Measurements from ENCODE around the gene RIN2. TPM values are rescaled to one million over a fixed set of nuclear protein-coding genes. Genes with fewer than 3 reads are reported as not detected.
"Not testable (repeated sequence)": the region's sequence is repeated elsewhere in the genome, so short reads cannot be mapped to it uniquely, and the experiment has no call there.

The RIN2 gene
- total RNA-seq, 2 experiments from 2014 or later, result not detected

GRCh38 chr20:19745106-19745505, 13.0 kb upstream of the RIN2 start:
- ChIA-PET CTCF (no interaction called here), POLR2A (no interaction called here)
- H3K36me3 Mint-ChIP-seq (ENCODE audit: low read depth), result no peaks in the 10 kb centered on the region

GRCh38 chr20:19745584-19745983, 12.5 kb upstream of the RIN2 start:
- POLR2A ChIA-PET, result no interaction called here
- H3K4me1 Mint-ChIP-seq, result no peaks in the 10 kb centered on the region
- H3K27ac Mint-ChIP-seq, result no peak overlapping the region
- peaks cover 15% of the 10 kb centered on the region for H3K27me3 Mint-ChIP-seq
- DNase-seq, result no peak
- no peaks in the 10 kb centered on the region for H3K36me3 Mint-ChIP-seq (ENCODE audit: low read depth)
- H3K9me3 Mint-ChIP-seq, result no peaks in the 10 kb centered on the region
- H3K4me3 Mint-ChIP-seq, result no peak overlapping the region
- CTCF ChIA-PET, result no interaction called here

More at GRCh38 chr20:19745106-19745505, 13.0 kb upstream of the RIN2 start:
- H3K4me1 Mint-ChIP-seq, result no peaks in the 10 kb centered on the region
- H3K27ac Mint-ChIP-seq, result no peak overlapping the region
- peaks cover 14% of the 10 kb centered on the region for H3K27me3 Mint-ChIP-seq
- H3K4me3 Mint-ChIP-seq, result no peak overlapping the region
- no peak for DNase-seq
- H3K9me3 Mint-ChIP-seq, result no peaks in the 10 kb centered on the region

- H3K4me1 Mint-ChIP-seq, result no peaks in the 10 kb centered on the region
Observed at GRCh38 chr20:19746396-19746795, 11.7 kb upstream of the RIN2 start.

GRCh38 chr20:19747903-19748302, 10.2 kb upstream of the RIN2 start:
- no peak overlapping the region for H3K4me3 Mint-ChIP-seq
- ChIA-PET POLR2A (no interaction called here), CTCF (interaction anchor here (1.1 kb wide), 1 partner anchor 55 kb away, joined by 3 read pairs; no protein-coding TSS in a partner anchor)
- DNase-seq, result no peak
- peaks cover 5% of the 10 kb centered on the region for H3K27me3 Mint-ChIP-seq
- no peaks in the 10 kb centered on the region for H3K9me3 Mint-ChIP-seq
- H3K27ac Mint-ChIP-seq, result no peak overlapping the region
- no peaks in the 10 kb centered on the region for H3K36me3 Mint-ChIP-seq (ENCODE audit: low read depth)
- no peaks in the 10 kb centered on the region for H3K4me1 Mint-ChIP-seq

More at GRCh38 chr20:19746396-19746795, 11.7 kb upstream of the RIN2 start:
- Mint-ChIP-seq H3K36me3 (ENCODE audit: low read depth) (no peaks in the 10 kb centered on the region), H3K27ac (no peak overlapping the region), H3K4me3 (no peak overlapping the region), H3K27me3 (peaks cover 9% of the 10 kb centered on the region), H3K9me3 (no peaks in the 10 kb centered on the region)
- ChIA-PET POLR2A (no interaction called here), CTCF (no interaction called here)
- no peak for DNase-seq

- Mint-ChIP-seq H3K36me3 (ENCODE audit: low read depth) (no peaks in the 10 kb centered on the region), H3K27me3 (peaks cover 5% of the 10 kb centered on the region), H3K9me3 (no peaks in the 10 kb centered on the region), H3K4me3 (no peak overlapping the region), H3K4me1 (no peaks in the 10 kb centered on the region), H3K27ac (no peak overlapping the region)
- POLR2A ChIA-PET, result no interaction called here
- DNase-seq, result no peak
- CTCF ChIA-PET, result no interaction called here
Observed at GRCh38 chr20:19748681-19749080, 9.4 kb upstream of the RIN2 start.

- POLR2A ChIA-PET, result no interaction called here
- H3K9me3 Mint-ChIP-seq, result no peaks in the 10 kb centered on the region
- peaks cover 3% of the 10 kb centered on the region for H3K27me3 Mint-ChIP-seq
- H3K4me1 Mint-ChIP-seq, result no peaks in the 10 kb centered on the region
- H3K27ac Mint-ChIP-seq, result no peak overlapping the region
- CTCF ChIA-PET, result no interaction called here
- H3K4me3 Mint-ChIP-seq, result no peak overlapping the region
- H3K36me3 Mint-ChIP-seq (ENCODE audit: low read depth), result no peaks in the 10 kb centered on the region
- DNase-seq, result no peak
Observed at GRCh38 chr20:19749618-19750071, 8.4 kb upstream of the RIN2 start.

DNA sequence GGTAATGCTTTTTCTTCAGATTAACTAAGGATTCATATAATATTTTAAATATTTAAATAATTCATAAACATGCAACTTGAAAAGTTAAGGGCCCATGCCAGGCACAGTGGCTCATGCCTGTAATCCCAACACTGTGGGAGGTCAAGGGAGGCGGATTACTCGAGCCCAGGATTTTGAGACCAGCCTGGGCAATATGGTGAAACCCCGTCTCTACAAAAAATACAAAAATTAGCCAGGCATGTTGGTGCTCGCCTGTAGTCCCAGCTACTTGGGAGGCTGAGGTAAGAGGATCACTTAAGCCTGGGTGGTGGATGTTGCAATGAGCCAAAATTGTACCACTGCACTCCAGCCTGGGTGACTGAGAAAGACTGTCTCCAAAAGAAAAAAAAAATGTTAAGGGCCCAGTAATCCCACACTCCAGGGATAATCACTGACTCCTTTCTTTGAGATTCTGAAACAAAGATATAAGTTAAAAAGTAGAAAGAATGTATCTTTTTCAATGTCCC, 7.9 kb upstream of the RIN2 start:
- ChIA-PET CTCF (no interaction called here), POLR2A (no interaction called here)
- Mint-ChIP-seq H3K9me3 (no peaks in the 10 kb centered on the region), H3K27ac (no peak overlapping the region), H3K4me3 (no peak overlapping the region), H3K27me3 (peaks cover 3% of the 10 kb centered on the region), H3K4me1 (no peaks in the 10 kb centered on the region), H3K36me3 (ENCODE audit: low read depth) (no peaks in the 10 kb centered on the region)
- DNase-seq, result no peak

- ChIA-PET CTCF (no interaction called here), POLR2A (no interaction called here)
- Mint-ChIP-seq H3K36me3 (ENCODE audit: low read depth) (no peaks in the 10 kb centered on the region), H3K9me3 (no peaks in the 10 kb centered on the region), H3K27ac (no peak overlapping the region), H3K4me3 (no peak overlapping the region), H3K27me3 (peaks cover 4% of the 10 kb centered on the region), H3K4me1 (no peaks in the 10 kb centered on the region)
- no peak for DNase-seq
Observed at GRCh38 chr20:19750907-19751636, 7.0 kb upstream of the RIN2 start.

- H3K4me3 Mint-ChIP-seq; POLR2A ChIA-PET; H3K4me1 Mint-ChIP-seq; H3K36me3 Mint-ChIP-seq (ENCODE audit: low read depth); H3K9me3 Mint-ChIP-seq; DNase-seq; CTCF ChIA-PET; H3K27ac Mint-ChIP-seq: not testable (repeated sequence)
- peaks cover 26% of the 10 kb centered on the region for H3K27me3 Mint-ChIP-seq
Observed at GRCh38 chr20:19754201-19754600, 3.9 kb upstream of the RIN2 start.

- H3K4me1 Mint-ChIP-seq, result no peaks in the 10 kb centered on the region
- H3K9me3 Mint-ChIP-seq, result no peaks in the 10 kb centered on the region
Observed at GRCh38 chr20:19756761-19757486, 1.1 kb upstream of the RIN2 start.

DNA sequence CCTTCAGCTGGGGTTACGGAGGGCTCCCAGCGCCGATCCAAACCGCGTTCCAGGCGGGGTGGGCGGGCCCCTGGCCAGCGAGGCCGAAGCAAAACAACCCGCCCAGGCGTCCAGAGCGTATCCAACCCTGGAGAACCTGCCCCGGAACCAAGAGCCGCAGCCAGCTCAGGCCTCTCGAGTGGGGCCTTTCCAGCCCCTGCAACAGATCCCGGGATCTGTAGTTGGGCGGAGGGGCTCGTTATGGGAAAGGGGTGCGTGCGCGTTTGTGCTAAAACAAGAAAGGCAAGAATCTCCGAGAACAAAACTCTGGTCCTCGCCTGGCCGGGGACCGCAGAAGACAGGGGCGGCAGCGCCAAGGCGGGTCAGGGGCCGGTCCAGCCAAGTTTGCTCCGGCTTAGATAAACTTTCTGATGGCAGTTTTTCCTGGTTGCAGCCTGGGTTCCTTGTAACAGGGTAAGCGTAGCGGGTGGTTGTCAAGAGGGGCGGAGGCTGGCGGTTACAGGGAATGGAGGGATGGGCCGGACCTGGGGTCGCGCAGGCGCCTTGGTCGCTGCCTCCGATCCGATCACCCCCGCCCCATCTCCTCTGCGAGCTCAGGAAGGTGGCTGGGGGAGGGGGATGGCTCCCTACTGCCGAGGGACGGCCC, 448 bp upstream of the RIN2 start:
- H3K9me3 Mint-ChIP-seq, result no peaks in the 10 kb centered on the region
- H3K27me3 Mint-ChIP-seq, result peaks cover 46% of the 10 kb centered on the region
- H3K27ac Mint-ChIP-seq, result no peak overlapping the region
- CTCF ChIA-PET, result no interaction called here
- H3K36me3 Mint-ChIP-seq (ENCODE audit: low read depth), result no peaks in the 10 kb centered on the region
- POLR2A ChIA-PET, result no interaction called here
- no peak overlapping the region for H3K4me3 Mint-ChIP-seq
- no peaks in the 10 kb centered on the region for H3K4me1 Mint-ChIP-seq
- no peak for DNase-seq

More at GRCh38 chr20:19756761-19757486, 1.1 kb upstream of the RIN2 start:
- DNase-seq, result no peak
- CTCF ChIA-PET, result no interaction called here
- H3K36me3 Mint-ChIP-seq (ENCODE audit: low read depth), result no peaks in the 10 kb centered on the region
- POLR2A ChIA-PET, result no interaction called here
- no peak overlapping the region for H3K27ac Mint-ChIP-seq
- peaks cover 40% of the 10 kb centered on the region for H3K27me3 Mint-ChIP-seq
- H3K4me3 Mint-ChIP-seq, result no peak overlapping the region

DNA sequence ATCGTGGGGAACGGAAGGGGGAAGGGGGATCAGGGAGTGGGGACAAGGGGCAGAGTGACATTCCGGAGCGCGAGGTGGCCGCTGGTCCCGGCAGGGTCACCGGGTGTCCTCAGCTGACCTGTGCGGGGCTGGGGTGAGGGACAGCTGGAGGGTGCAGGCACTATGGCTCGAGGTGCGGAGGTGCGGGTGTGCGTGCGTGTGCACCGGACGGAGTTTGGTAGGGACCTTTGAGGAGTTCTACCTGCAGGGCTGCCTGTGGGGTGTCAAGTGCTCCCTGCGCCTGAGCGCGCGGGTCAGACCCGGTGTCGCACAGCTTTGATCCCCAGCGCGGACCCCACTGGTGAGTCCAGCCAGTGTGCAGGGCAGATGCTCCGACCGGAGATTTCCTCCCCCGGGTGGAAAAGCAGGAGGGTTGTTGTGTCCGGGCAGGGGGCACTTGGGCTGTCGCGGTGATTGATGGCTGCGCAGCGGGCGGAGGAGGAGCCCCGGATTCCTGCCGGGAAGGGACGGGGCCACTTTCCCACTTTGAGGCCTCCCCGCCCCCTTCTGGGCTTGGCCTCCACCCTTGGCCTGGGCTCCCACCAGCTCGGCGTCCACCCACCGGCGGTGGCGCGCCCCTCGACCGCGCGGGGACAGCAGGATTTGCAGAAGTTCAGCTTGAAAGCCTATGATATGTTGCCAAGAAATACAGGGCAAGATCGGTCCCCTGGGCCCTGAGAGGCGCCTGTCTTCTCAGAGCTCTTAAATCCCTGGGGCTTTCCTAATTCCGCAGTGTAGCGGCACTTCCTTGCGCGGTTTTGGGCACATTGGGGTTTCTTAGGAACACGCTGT, 658 bp downstream of the RIN2 start:
- Mint-ChIP-seq H3K27me3 (peaks cover 44% of the 10 kb centered on the region), H3K9me3 (no peaks in the 10 kb centered on the region), H3K4me1 (no peaks in the 10 kb centered on the region), H3K4me3 (no peak overlapping the region), H3K27ac (no peak overlapping the region), H3K36me3 (ENCODE audit: low read depth) (no peaks in the 10 kb centered on the region)
- ChIA-PET POLR2A (no interaction called here), CTCF (no interaction called here)
- DNase-seq, result no peak

DNA sequence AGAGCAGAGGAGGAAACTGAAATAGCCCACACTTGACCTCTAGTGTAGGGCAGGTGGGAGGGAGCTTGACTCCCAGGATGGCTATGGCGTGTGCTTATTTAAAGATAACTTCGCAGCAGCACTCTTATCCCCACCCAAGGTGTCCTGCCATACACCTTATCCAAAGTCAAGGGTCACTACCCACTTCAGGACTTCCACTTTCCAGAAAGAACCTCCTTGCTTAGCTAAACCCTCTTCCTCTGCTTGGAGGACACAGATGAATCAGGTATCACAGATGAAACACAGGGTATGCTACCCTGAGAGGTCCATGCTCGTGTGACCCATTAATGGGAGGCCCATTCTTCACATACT, 2.3 kb downstream of the RIN2 start:
- H3K27me3 Mint-ChIP-seq, result peaks cover 44% of the 10 kb centered on the region
- POLR2A ChIA-PET, result no interaction called here
- no peaks in the 10 kb centered on the region for H3K36me3 Mint-ChIP-seq (ENCODE audit: low read depth)
- H3K27ac Mint-ChIP-seq, result no peak overlapping the region
- no peak overlapping the region for H3K4me3 Mint-ChIP-seq
- H3K4me1 Mint-ChIP-seq, result no peaks in the 10 kb centered on the region
- H3K9me3 Mint-ChIP-seq, result no peaks in the 10 kb centered on the region
- no peak for DNase-seq
- CTCF ChIA-PET, result no interaction called here

Data from activated CD4-positive, alpha-beta memory T cell treated with anti-CD3 and anti-CD28 coated beads, Interleukin-2, amount 10 ng/mL, durations not matched to agents 7 days and 5 days (primary cell).